ENCODE results near the gene KRTAP10-8.

Gene KRTAP10-8

GRCh38 chr21:44568261-44568660 lies 43.6 kb upstream of the KRTAP10-8 start:
- Histone ChIP-seq H3K27ac (no peak overlapping the region), H3K4me3 (ENCODE audit: low read depth, low read length) (no peak overlapping the region), H3K9me3 (ENCODE audit: severe bottlenecking) (peaks cover 17% of the 10 kb centered on the region), H3K36me3 (no peaks in the 10 kb centered on the region), H3K27me3 (ENCODE audit: insufficient read depth, low read depth, severe bottlenecking) (no peaks in the 10 kb centered on the region)
- no peak for TF ChIP-seq CTCF (IDR thresholded peaks at IDR 0.05; ENCODE audit: low read depth, low read length)
- no peak for DNase-seq

DNA sequence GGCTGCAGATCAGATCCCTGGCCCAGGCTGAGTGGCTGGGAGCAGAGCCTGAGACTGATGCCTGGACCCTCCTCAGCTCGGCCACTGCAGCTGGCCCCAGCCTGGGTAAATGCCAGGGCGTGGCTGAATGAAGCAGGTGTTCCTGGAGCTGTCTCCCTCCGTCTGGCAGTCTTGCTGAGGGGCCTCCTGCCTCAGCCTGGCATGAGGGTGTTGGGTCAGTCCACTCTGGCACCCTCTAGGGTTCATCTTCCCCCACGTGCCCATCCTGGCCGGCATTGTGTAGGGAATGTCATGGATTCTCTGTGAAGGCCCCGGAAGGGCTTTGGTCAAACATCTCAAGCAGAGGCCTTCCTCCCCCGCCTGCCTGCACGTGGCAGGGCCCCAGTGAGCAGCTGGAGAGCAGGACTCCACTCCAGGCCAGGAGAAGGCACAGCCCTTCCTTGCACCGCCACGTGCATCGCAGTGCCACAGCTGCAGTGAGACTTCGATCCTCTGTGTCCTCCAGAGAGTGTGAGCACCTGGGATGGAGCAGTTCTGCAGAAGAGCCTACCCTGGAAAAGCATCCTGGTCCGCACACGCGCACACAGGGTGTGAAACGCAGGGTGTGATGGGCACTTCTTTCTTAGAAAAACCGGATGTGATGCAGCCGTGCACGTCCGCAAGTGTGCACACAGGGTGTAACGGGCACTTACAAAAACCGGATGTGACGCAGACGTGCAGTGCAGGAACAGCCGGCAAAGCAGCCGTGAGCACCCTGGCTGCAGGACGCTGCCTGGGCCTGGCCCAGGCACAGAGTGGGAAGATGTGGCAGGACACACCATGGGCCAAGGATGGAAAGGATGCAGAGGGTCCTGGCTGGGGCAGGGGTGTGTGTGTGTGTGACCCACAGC lies 43.0 kb upstream of the KRTAP10-8 start:
- TF ChIP-seq CTCF (IDR thresholded peaks at IDR 0.05; ENCODE audit: low read depth, low read length) = no peak
- H3K27me3 ChIP-seq (ENCODE audit: insufficient read depth, low read depth, severe bottlenecking) = no peaks in the 10 kb centered on the region
- DNase-seq = no peak
- H3K36me3 ChIP-seq = no peaks in the 10 kb centered on the region
- peaks cover 17% of the 10 kb centered on the region for H3K9me3 ChIP-seq (ENCODE audit: severe bottlenecking)
- no peak overlapping the region for H3K27ac ChIP-seq
- no peak overlapping the region for H3K4me3 ChIP-seq (ENCODE audit: low read depth, low read length)

DNA sequence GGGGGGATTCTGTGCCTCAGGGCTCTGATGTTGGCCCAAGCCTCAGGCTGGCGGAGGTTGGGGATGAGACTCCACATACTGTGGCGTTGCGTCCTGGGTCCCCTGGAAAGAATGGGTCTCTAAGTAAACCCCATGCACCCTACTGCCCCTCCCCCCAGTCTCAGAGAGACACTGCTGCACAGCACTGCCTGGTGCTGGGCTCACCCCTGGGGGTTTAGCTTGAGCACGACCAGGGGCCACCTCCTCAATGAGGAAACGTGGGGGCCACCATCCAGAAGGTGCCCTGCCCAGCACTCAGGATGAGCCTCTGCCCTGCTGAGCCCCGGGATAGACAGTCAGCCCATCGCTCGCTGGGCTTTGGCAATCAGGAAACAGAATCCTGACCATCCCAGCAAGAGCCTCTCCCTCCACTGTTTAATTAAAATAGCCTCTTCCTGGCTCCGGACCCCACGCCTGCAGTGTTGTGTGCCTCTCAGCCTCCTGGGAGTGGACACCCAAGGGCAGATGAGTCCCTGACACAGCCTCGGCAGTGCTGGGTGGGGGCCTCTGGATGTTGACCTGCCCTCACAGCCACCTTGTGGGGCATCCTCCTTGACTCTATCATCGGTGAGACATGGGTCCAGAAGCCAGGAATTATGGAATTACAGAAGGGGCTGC lies 41.9 kb upstream of the KRTAP10-8 start:
- Histone ChIP-seq H3K27me3 (ENCODE audit: insufficient read depth, low read depth, severe bottlenecking) (no peaks in the 10 kb centered on the region), H3K36me3 (no peaks in the 10 kb centered on the region), H3K4me3 (ENCODE audit: low read depth, low read length) (no peak overlapping the region), H3K27ac (no peak overlapping the region), H3K9me3 (ENCODE audit: severe bottlenecking) (peaks cover 17% of the 10 kb centered on the region)
- no peak for TF ChIP-seq CTCF (IDR thresholded peaks at IDR 0.05; ENCODE audit: low read depth, low read length)
- no peak for DNase-seq

GRCh38 chr21:44571296-44571695 lies 40.6 kb upstream of the KRTAP10-8 start:
- Histone ChIP-seq H3K36me3 (no peaks in the 10 kb centered on the region), H3K9me3 (ENCODE audit: severe bottlenecking) (peaks cover 14% of the 10 kb centered on the region), H3K27me3 (ENCODE audit: insufficient read depth, low read depth, severe bottlenecking) (no peaks in the 10 kb centered on the region), H3K4me3 (ENCODE audit: low read depth, low read length) (no peak overlapping the region), H3K27ac (no peak overlapping the region)
- no peak for TF ChIP-seq CTCF (IDR thresholded peaks at IDR 0.05; ENCODE audit: low read depth, low read length)
- no peak for DNase-seq

GRCh38 chr21:44571844-44572782 lies 39.8 kb upstream of the KRTAP10-8 start:
- Histone ChIP-seq H3K27me3 (ENCODE audit: insufficient read depth, low read depth, severe bottlenecking) (no peaks in the 10 kb centered on the region), H3K27ac (no peak overlapping the region), H3K9me3 (ENCODE audit: severe bottlenecking) (peaks cover 19% of the 10 kb centered on the region), H3K4me3 (ENCODE audit: low read depth, low read length) (no peak overlapping the region), H3K36me3 (no peaks in the 10 kb centered on the region)
- no peak for DNase-seq
- TF ChIP-seq CTCF (IDR thresholded peaks at IDR 0.05; ENCODE audit: low read depth, low read length) = no peak

Measured in WERI-Rb-1 (cell line).